ENCODE measurements around the gene KCTD19.

DNA sequence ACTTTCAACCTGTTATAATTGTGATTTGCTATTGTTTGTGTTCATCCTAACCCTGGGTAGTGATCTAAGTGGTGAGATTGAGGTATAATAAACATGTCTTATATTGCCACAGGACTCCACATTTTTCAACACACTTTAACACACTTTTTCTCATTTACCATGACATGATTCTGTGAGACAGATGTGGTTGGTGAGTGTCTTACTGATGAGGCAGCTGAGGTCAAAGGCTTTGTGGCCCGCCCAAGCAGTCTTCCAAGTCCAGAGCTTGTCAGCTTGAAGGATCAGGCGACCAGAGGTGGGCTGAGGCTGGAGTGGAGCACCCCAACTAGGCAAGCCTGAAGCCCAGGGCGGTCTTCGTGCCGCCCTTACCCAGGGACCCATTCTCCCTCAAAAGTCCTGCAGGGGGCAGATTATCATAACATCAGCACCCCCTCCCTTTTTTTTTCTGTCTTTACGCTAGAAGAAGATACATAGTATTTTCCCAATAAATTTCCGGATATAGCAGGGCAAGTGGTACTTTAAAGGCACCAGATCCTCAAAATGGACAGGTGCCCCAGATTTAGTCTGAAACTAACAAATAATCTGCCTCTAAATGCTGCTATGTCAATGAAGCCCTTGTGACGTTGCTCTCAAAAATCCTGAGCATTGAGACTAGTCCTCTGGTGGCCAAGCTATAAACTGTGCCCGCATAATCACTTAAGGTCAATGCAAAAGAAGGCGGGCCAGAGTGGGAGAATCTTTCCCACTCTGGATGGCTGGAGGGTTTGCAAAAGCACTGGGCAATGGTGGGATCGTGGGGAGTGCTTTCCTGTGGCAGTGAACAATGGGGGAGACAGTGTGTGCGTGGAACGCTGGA, 21.1 kb downstream of the KCTD19 start:
- TF ChIP-seq EZH2phosphoT487 (IDR thresholded peaks at IDR 0.05; ENCODE audit: borderline replicate concordance, low read length) = no peak
- TF ChIP-seq CTCF (conservative IDR thresholded peaks at IDR 0.05; ENCODE audit: low read depth, low read length) = 0 out of 2 replicates have a peak, but pooled peaks have one; percentile 15

Measured in PC-3 (cell line).